Activated CD8-positive, alpha-beta memory T cell treated with anti-CD3 and anti-CD28 coated beads for 1 hour (primary cell): Measurements from ENCODE around the gene CSF3R.
"Not testable (repeated sequence)": the region's sequence is repeated elsewhere in the genome, so short reads cannot be mapped to it uniquely, and the experiment has no call there.

Experiments used
- DNase-seq, 2 donors: peaks; one replicate each; pipeline ENCODE4 v3.0.0-alpha.2; 2020; ENCODE audit warnings: low read depth in 1 of 2; ENCODE audit errors: extremely low read depth in 1 of 2

CSF3R gene

GRCh38 chr1:36513676-36514473, 31.2 kb upstream of the CSF3R start:
- no peak for DNase-seq

GRCh38 chr1:36512842-36513241, 30.1 kb upstream of the CSF3R start:
- no peak for DNase-seq

DNA sequence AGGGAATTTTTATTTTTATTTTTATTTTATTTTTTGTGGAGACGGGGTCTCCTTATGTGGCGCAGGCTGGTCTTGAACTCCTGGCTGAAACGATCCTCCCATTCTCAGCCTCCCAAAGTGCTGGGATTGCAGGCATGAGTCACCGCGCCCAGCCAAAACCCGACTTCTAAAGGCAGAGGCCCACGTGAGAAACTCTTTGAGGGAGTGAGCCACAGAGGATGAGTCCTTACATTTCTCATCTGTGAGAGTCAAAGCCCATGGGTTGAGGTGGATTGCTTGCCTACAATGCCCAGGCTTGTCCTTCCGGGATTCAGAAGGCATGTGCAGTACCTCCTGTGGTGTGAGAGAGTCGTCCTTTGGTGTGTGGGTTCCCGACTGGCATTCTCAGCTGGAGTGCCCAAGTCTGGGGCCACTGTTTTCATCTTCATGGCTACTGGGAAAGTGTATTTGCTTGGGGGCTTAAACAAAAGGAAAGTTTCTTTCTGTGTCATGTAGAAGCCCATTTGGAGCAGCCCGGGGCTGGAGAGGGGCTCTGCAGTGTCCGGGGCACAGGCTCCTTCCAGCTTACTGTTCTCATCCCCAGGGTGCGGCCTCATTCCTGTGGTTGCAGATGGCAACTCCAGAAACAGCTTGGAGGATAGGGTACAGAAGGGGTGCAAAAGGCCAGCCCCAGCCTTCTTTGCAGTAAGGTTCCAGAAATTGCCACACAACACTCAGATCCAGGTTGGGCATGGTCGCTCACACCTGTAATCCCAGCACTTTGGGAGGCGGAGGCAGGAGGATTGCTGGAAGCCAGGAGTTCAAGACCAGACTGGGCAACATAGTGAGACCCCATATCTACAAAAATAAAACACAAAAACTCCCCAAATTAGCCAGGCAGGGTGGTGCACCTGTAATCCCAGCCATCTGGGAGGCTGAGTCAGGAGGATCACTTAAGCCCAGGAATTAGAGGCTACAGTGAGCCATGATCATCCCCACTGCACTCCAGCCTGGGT, 29.4 kb upstream of the CSF3R start:
- DNase-seq: no peak

GRCh38 chr1:36511220-36511619, 28.5 kb upstream of the CSF3R start:
- not testable (repeated sequence) for DNase-seq

DNA sequence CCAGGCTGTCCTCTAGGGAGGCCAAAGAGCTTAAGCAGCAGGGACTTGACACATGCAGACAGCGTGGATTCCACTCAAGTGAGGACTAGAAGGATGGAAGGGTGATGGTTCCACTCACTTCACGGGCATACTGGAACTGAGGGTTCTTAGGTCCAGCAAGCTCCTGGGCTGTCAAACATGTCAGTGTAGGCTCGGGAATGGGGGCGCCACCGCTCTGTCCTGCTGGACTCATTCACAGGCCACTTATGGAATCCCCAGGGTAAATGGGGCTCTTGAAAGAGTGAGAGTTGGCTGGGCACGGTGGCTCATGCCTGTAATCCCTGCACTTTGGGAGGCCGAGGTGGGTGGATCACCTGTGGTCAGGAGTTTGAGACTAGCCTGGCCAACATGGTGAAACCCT, 27.7 kb upstream of the CSF3R start:
- DNase-seq: no peak

DNA sequence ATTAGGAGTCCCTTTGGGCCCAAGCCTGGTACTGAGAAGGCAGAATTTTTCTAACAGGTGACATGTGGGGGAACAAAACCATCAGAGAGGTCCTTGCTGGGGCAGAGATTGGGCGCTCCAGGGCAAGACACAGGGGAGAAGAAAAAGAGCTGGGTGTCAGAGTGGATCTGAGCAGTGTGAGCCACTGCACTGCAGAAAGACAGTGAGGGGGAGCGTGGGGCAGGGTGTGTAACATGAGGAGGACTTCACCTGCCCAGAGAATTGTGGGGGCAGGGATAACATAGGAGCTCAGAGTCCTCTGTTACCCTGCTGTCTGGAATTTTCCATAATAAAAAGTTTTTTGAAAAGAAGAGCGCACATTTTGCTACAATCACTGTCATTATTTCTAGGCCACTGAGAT, 25.5 kb upstream of the CSF3R start:
- DNase-seq: no peak

DNA sequence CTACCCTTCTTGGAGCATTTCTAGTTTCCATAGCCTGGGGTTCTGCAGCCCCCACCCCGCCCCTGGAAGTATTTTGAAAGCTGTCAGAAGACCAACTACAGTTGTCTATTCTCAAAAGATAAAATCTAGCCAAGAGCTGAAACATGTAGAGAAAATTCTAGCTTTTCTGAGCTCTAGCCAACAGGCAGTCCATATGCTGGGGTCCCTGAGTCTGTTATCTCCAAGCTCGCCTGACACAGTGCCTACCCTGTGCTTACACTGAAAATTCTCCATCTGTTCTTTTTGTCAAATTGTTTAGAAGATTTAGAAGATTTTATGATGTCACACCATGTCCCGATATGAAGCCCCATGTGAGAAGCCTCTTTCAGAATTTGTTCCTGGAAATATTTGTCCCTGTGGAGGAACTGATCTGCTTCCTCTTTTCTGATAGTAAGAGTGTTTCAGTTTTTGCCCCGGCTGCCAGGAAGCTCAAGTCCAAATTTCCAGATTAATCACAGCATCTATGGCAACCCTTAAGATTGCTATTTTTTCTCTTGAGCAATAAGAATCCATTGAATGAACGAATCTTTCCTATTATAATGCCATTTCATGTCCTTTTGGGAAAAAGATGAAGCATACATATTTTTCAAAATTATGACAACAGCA, 23.7 kb upstream of the CSF3R start:
- no peak for DNase-seq

GRCh38 chr1:36503733-36504132, 21.0 kb upstream of the CSF3R start:
- no peak for DNase-seq

DNA sequence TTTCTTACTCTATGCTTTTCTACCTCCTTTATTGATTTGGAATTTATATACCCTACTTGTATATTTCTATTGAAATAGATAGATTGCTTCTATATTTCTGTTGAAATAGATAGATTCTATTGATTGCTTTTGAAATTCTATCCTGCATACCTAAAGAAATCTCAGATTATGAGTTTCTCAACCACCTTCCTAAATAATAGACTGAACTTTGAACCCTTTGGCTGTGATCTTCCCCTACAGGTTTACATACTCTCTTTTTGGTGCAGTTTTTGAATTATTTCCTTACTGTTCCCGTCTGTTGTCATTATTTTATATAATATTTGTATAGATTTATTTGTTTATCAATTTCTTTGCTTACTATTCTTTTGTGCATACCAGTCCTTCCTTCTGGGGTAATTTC, 20.4 kb upstream of the CSF3R start:
- no peak for DNase-seq

- DNase-seq: no peak
These were observed 19.9 kb upstream of the CSF3R start for GRCh38 chr1:36502616-36503015.

GRCh38 chr1:36501911-36502310, 19.2 kb upstream of the CSF3R start:
- DNase-seq: not testable (repeated sequence)

- no peak for DNase-seq
These were observed 14.5 kb upstream of the CSF3R start for GRCh38 chr1:36497207-36497606.

DNA sequence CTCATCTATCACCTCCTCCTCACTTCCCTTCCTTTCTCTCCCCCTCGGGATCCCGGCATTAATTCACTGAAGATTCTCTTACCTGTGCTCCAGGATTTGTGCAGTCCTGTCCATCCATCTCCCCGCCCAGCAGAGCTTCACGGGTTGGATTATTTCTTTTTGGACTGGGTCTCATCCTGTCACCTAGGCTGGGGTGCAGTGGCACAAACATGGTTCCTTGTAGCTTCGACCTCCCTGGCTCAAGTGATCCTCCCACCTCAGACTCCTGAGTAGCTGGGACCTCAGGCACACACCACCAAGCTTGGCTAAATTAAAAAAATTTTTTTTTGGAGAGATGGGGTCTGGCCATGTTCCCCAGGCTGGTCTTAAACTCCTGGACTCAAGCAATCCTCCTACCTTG, 12.3 kb upstream of the CSF3R start:
- DNase-seq: no peak

DNA sequence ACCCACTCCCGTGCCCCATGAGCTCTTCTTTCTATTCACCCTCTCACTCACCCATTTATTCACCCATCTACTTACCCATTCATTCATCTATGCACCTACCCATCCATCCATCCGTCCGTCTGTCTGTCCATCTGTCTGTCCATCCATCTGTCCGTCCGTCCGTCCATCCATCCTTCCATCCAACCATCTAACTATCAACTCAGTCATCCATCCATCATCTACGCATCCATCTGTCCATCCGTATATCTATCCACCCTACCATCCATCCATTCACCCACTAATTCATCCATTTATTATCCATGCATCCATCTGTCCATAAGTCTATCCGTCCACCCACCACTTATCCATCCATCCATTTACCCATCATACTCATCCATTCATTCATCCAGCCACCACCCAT, 10.8 kb upstream of the CSF3R start:
- no peak for DNase-seq

DNA sequence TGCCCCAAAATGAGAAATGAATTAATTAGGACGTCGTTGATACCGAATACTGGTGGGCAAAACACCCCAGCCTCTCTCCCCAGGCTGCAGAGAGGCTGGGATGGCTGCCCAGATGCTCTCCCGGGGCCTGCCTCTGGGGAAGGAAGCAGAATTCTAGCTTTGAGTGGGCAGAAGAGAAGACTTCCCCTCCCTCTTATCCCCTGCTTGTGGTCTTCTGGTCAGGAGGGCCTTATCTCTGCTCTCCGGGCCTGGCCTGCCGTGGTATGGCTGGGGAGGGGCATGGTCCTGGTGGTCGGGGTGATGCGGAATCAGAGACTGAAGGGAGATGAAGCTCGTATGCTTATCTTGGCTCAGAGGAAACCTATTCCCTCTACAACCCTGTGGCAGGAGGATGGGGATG, 9.8 kb upstream of the CSF3R start:
- DNase-seq: no peak

GRCh38 chr1:36489258-36490051, 6.7 kb upstream of the CSF3R start:
- DNase-seq: not testable (repeated sequence)

GRCh38 chr1:36487906-36488305, 5.2 kb upstream of the CSF3R start:
- DNase-seq: no peak

GRCh38 chr1:36487336-36487725, 4.6 kb upstream of the CSF3R start:
- DNase-seq: not testable (repeated sequence)

- no peak for DNase-seq
These were observed 4.0 kb upstream of the CSF3R start for GRCh38 chr1:36486439-36487335.

DNA sequence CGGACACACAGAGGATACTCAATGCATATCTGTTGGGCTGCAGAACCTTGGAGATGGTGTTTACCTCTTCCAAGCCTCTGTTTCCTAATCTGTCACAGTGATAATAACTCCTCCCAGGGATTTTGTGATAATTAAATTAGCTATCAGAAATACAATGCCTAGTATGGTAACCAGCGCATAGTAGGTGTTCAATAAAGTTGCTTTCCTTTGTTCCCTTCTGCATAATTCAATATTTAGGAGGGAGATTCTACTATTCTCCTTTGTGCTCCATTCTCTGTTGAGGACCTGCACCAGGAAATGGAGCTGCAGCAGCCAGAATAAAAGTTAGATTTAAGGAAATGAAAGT, 3.4 kb upstream of the CSF3R start:
- DNase-seq: no peak
